ENCODE data around the gene CLTC.

The CLTC gene

GRCh38 chr17:59719526-59719925, 99.8 kb downstream of the CLTC start:
- CTCF ChIA-PET: no interaction called here

GRCh38 chr17:59722623-59723022, 102.9 kb downstream of the CLTC start:
- no peak for TF ChIP-seq CTCF (IDR thresholded peaks at IDR 0.05; ENCODE audit: control extremely low read depth, extremely low read depth, low read depth, missing control alignments)
- ChIA-PET CTCF (interaction anchor here (1.0 to 1.6 kb wide), 3 partner anchors 11 to 19 kb away, joined by 5 read pairs; partner anchors contain the start of genes PTRH2 and VMP1), POLR2A (no interaction called here)
- no peak for DNase-seq (ENCODE audit: extremely low spot score)

More at GRCh38 chr17:59719526-59719925, 99.8 kb downstream of the CLTC start:
- POLR2A ChIA-PET: no interaction called here
- no peak for DNase-seq (ENCODE audit: extremely low spot score)
- no peak for TF ChIP-seq CTCF (IDR thresholded peaks at IDR 0.05; ENCODE audit: control extremely low read depth, extremely low read depth, low read depth, missing control alignments)

- TF ChIP-seq CTCF (IDR thresholded peaks at IDR 0.05; ENCODE audit: control extremely low read depth, extremely low read depth, low read depth, missing control alignments): no peak
- no peak for DNase-seq (ENCODE audit: extremely low spot score)
- POLR2A ChIA-PET: no interaction called here
- CTCF ChIA-PET: interaction anchor here (1.4 to 1.6 kb wide), 2 partner anchors 11 to 16 kb away, joined by 5 read pairs; partner anchors contain the start of genes PTRH2 and VMP1
Measured at GRCh38 chr17:59723041-59723440, 103.3 kb downstream of the CLTC start.

GRCh38 chr17:59723607-59724006, 103.9 kb downstream of the CLTC start:
- POLR2A ChIA-PET: no interaction called here
- CTCF ChIA-PET: no interaction called here
- no peak for DNase-seq (ENCODE audit: extremely low spot score)
- TF ChIP-seq CTCF (IDR thresholded peaks at IDR 0.05; ENCODE audit: control extremely low read depth, extremely low read depth, low read depth, missing control alignments): no peak

- no peak for DNase-seq (ENCODE audit: extremely low spot score)
- no peak for TF ChIP-seq CTCF (IDR thresholded peaks at IDR 0.05; ENCODE audit: control extremely low read depth, extremely low read depth, low read depth, missing control alignments)
- ChIA-PET POLR2A (no interaction called here), CTCF (interaction anchor here (0.9 to 1.6 kb wide), 2 partner anchors 27 to 134 kb away, joined by 3 to 4 read pairs; no protein-coding TSS in a partner anchor)
Measured at GRCh38 chr17:59725691-59726090, 106.0 kb downstream of the CLTC start.

GRCh38 chr17:59727817-59728533, 108.3 kb downstream of the CLTC start:
- ChIA-PET CTCF (no interaction called here), POLR2A (interaction anchor here (1.1 kb wide), 1 partner anchor 12 kb away, joined by 3 read pairs; no protein-coding TSS in a partner anchor)
- TF ChIP-seq CTCF (IDR thresholded peaks at IDR 0.05; ENCODE audit: control extremely low read depth, extremely low read depth, low read depth, missing control alignments): no peak
- DNase-seq (ENCODE audit: extremely low spot score): no peak

Data from GM10248 (cell line).